SU-DHL-6 (cell line): ENCODE data around the gene ATG2B.

ENCODE experiments used
- H2AFZ ChIP-seq: fragments of 200-600 bp; sonication (generic); 2 replicates; pipeline ENCODE4 v1.6.1; 2014; ENCODE audit warnings: low read depth, mild to moderate bottlenecking, moderate library complexity, mixed read lengths, antibody characterized with exemption, low read length; ENCODE audit not compliant: severe bottlenecking
- H3F3A ChIP-seq: fragments of 200-600 bp; shearing (Covaris generic); 2 replicates; pipeline ENCODE4 v1.6.0; 2016; ENCODE audit warnings: antibody characterized with exemption, mild to moderate bottlenecking; ENCODE audit not compliant: insufficient read depth
- H3K27ac ChIP-seq: fragments of 200-600 bp; sonication (generic); 2 replicates; pipeline ENCODE4 v1.5.1; 2016; ENCODE audit warnings: low read depth, mild to moderate bottlenecking, low read length, moderate library complexity, mixed read lengths
- H3K27me3 ChIP-seq: fragments of 200-600 bp; sonication (generic), shearing (Covaris generic); 2 replicates; pipeline ENCODE4 v1.6.0; 2014; ENCODE audit warnings: mild to moderate bottlenecking, low read length
- H3K36me3 ChIP-seq: fragments of 200-600 bp; sonication (generic); 2 replicates; pipeline ENCODE4 v1.6.1; 2014; ENCODE audit warnings: mild to moderate bottlenecking, low read length, mixed read lengths
- H3K4me2 ChIP-seq: fragments of 300-600, 200-600 bp; shearing (Covaris generic), sonication (generic); 2 replicates; pipeline ENCODE4 v1.6.0; 2014; ENCODE audit warnings: low read length, low read depth, mild to moderate bottlenecking; ENCODE audit not compliant: poor library complexity, severe bottlenecking
- H3K4me3 ChIP-seq: fragments of 200-600 bp; sonication (generic); 2 replicates; pipeline ENCODE4 v1.5.1; 2014; ENCODE audit warnings: antibody characterized with exemption, low read length, mild to moderate bottlenecking, mixed read lengths; ENCODE audit not compliant: insufficient read depth, poor library complexity, severe bottlenecking
- H3K79me2 ChIP-seq: fragments of 200-600 bp; sonication (generic); 2 replicates; pipeline ENCODE4 v1.6.1; 2014; ENCODE audit warnings: mild to moderate bottlenecking, low read length, moderate library complexity; ENCODE audit not compliant: insufficient read depth
- H3K9ac ChIP-seq: fragments of 200-600 bp; sonication (generic); 2 replicates; pipeline ENCODE4 v1.7.0; 2014; ENCODE audit warnings: mild to moderate bottlenecking, low read length
- H3K9me2 ChIP-seq: fragments of 200-600 bp; sonication (generic); replicated peaks from 2 replicates; pipeline ENCODE4 v1.6.1; 2014; ENCODE audit warnings: low read length; ENCODE audit not compliant: insufficient read depth
- H3K9me3 ChIP-seq: fragments of 200-600 bp; sonication (generic); 2 replicates; pipeline ENCODE4 v1.6.1; 2014; ENCODE audit warnings: low read length, mixed read lengths; ENCODE audit not compliant: insufficient read depth
- H4K20me1 ChIP-seq: fragments of 200-600 bp; sonication (generic); 2 replicates; pipeline ENCODE4 v1.6.1; 2014; ENCODE audit warnings: low read depth, mild to moderate bottlenecking, antibody characterized with exemption, low read length, moderate library complexity, mixed read lengths
- EZH2phosphoT487 ChIP-seq: fragments of 200-600 bp; sonication (generic), shearing (Covaris generic); conservative IDR thresholded peaks from 2 replicates; pipeline ENCODE4 v1.6.1; 2018; ENCODE audit warnings: mild to moderate bottlenecking, antibody characterized with exemption, low read length, moderate library complexity, mixed read lengths
- TF ChIP-seq, protein P1 (sequence below): fragments of 200-600 bp; sonication (generic); IDR thresholded peaks from one replicate; pipeline ENCODE4 v1.5.1; 2017; ENCODE audit warnings: antibody characterized with exemption, mild to moderate bottlenecking, low read length, moderate library complexity; ENCODE audit not compliant: insufficient read depth, poor library complexity, severe bottlenecking

ATG2B gene, protein sequence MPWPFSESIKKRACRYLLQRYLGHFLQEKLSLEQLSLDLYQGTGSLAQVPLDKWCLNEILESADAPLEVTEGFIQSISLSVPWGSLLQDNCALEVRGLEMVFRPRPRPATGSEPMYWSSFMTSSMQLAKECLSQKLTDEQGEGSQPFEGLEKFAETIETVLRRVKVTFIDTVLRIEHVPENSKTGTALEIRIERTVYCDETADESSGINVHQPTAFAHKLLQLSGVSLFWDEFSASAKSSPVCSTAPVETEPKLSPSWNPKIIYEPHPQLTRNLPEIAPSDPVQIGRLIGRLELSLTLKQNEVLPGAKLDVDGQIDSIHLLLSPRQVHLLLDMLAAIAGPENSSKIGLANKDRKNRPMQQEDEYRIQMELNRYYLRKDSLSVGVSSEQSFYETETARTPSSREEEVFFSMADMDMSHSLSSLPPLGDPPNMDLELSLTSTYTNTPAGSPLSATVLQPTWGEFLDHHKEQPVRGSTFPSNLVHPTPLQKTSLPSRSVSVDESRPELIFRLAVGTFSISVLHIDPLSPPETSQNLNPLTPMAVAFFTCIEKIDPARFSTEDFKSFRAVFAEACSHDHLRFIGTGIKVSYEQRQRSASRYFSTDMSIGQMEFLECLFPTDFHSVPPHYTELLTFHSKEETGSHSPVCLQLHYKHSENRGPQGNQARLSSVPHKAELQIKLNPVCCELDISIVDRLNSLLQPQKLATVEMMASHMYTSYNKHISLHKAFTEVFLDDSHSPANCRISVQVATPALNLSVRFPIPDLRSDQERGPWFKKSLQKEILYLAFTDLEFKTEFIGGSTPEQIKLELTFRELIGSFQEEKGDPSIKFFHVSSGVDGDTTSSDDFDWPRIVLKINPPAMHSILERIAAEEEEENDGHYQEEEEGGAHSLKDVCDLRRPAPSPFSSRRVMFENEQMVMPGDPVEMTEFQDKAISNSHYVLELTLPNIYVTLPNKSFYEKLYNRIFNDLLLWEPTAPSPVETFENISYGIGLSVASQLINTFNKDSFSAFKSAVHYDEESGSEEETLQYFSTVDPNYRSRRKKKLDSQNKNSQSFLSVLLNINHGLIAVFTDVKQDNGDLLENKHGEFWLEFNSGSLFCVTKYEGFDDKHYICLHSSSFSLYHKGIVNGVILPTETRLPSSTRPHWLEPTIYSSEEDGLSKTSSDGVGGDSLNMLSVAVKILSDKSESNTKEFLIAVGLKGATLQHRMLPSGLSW (N-terminal part only)

DNA sequence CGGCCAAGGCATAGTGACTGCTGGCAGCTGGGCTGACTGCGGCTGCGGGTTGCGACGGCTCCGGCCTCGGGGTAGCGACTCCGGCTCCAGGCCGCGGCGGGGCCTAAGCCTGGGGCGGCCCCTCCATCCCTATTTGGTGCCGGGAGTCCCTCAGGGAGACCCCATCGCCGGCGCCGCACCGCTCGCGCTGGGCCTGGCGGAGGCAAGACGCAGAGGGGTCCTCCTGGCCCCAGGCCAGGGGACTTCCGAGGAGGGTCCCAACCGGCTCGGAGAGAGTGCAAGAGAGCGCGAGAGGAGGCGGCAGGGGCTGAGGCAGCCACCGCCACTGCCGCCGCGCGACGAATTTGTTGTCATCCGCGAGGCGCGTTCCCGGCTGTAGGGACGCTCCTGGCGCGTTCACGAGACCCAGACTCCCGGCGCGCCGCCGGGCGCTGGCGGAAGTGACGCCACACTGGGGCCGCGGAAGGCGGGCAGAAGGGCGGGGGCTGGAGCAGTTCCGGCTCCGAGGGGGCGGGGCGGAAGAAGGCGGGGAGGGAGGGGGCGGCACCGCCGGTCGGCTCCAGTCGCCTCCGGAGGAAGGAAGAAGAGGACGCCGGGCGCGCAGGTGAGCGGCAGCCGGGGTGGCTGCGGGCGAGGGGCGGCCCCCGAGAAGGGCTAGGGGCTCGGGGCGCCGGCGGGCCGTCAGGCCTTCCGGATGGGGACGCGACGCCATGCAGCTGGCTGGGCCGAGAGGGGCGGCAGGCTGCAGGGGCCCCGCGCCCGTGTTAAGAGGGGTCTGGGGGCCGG is at the start of gene ATG2B, which contains the start of gene GSKIP:
Gene ATG2B (minus strand): TSS at position 377 of the 786 bp plus-strand sequence. CDS start 365 bp downstream, at position 12.
Gene GSKIP (plus strand): TSS at position 562 of the 786 bp plus-strand sequence. CDS start 18,722 bp downstream, outside the sequence.
- TF ChIP-seq EZH2phosphoT487 = no peak
- TF ChIP-seq, protein P1, sequence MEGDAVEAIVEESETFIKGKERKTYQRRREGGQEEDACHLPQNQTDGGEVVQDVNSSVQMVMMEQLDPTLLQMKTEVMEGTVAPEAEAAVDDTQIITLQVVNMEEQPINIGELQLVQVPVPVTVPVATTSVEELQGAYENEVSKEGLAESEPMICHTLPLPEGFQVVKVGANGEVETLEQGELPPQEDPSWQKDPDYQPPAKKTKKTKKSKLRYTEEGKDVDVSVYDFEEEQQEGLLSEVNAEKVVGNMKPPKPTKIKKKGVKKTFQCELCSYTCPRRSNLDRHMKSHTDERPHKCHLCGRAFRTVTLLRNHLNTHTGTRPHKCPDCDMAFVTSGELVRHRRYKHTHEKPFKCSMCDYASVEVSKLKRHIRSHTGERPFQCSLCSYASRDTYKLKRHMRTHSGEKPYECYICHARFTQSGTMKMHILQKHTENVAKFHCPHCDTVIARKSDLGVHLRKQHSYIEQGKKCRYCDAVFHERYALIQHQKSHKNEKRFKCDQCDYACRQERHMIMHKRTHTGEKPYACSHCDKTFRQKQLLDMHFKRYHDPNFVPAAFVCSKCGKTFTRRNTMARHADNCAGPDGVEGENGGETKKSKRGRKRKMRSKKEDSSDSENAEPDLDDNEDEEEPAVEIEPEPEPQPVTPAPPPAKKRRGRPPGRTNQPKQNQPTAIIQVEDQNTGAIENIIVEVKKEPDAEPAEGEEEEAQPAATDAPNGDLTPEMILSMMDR = no peak
- no peaks in the 10 kb centered on the region for H3F3A ChIP-seq
- H2AFZ ChIP-seq = peak within 1 kb of the TSS; percentile 88
- H3K27me3 ChIP-seq = no peaks in the 10 kb centered on the region
- no peaks in the 10 kb centered on the region for H3K9me3 ChIP-seq
- peaks cover 58% of the 10 kb centered on the region for H3K79me2 ChIP-seq
- H4K20me1 ChIP-seq = no peaks in the 10 kb centered on the region
- peak within 1 kb of the TSS; percentile 74 for H3K27ac ChIP-seq
- H3K9ac ChIP-seq = peak within 1 kb of the TSS; percentile 78
- no peaks in the 10 kb centered on the region for H3K36me3 ChIP-seq
- H3K4me2 ChIP-seq = peak within 1 kb of the TSS; percentile 88
- H3K9me2 ChIP-seq = no peaks in the 10 kb centered on the region
- H3K4me3 ChIP-seq = peak within 1 kb of the TSS; percentile 70

DNA sequence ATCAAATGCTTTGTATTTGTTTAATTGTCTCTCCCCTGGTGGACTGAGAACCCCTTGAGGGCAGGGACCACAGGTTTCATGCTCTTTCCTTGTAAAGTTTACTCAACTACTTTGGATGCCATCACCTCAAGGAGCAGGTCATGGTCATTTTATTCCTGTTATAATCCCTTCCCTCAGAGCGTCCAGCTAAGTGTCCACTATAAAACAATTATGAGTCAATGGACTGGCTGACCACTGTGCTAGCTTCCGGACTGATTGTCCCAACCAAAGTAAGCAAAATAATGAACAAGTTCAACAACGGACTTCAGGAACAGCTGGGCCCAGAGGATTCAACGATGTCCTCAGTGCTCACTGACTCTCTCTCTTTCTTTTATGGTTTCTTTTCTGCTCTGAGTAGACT is 47.0 kb upstream of the ATG2B start:
- H3K9me2 ChIP-seq = no peaks in the 10 kb centered on the region
- no peaks in the 10 kb centered on the region for H3K79me2 ChIP-seq
- H4K20me1 ChIP-seq = no peaks in the 10 kb centered on the region
- no peak overlapping the region for H3K9ac ChIP-seq
- no peak overlapping the region for H3K27ac ChIP-seq
- no peak overlapping the region for H3K4me3 ChIP-seq
- H3K36me3 ChIP-seq = no peaks in the 10 kb centered on the region
- no peak overlapping the region for H3K4me2 ChIP-seq
- no peaks in the 10 kb centered on the region for H3K27me3 ChIP-seq
- H3K9me3 ChIP-seq = no peaks in the 10 kb centered on the region
- no peak overlapping the region for H2AFZ ChIP-seq
- no peaks in the 10 kb centered on the region for H3F3A ChIP-seq
- no peak for TF ChIP-seq EZH2phosphoT487
- TF ChIP-seq, protein P1 = no peak

DNA sequence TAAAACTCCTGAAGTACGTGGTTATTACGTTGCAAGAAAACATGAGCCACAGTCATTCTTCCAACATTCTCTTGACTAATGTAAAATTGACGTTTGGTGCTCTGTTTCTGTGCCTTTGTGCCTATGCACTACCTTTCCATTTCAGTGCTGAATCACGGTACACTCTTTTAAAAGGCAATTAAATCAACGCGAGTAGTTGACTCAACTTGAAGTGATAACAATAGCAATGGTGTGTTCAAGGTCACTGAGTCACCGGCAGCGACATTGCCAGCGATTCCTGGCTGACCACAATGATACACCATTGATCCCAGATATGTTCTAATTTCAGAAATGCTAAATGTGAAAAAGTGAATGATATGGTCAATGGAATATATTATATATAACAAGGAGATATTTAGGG is 46.6 kb upstream of the ATG2B start:
- H3K27me3 ChIP-seq = no peaks in the 10 kb centered on the region
- H3K79me2 ChIP-seq = no peaks in the 10 kb centered on the region
- TF ChIP-seq, protein P1 = no peak
- TF ChIP-seq EZH2phosphoT487 = no peak
- no peaks in the 10 kb centered on the region for H4K20me1 ChIP-seq
- no peak overlapping the region for H3K4me3 ChIP-seq
- H3K4me2 ChIP-seq = no peak overlapping the region
- H3K36me3 ChIP-seq = no peaks in the 10 kb centered on the region
- no peaks in the 10 kb centered on the region for H3K9me2 ChIP-seq
- no peaks in the 10 kb centered on the region for H3K9me3 ChIP-seq
- H3K27ac ChIP-seq = no peak overlapping the region
- no peak overlapping the region for H3K9ac ChIP-seq
- no peaks in the 10 kb centered on the region for H3F3A ChIP-seq
- H2AFZ ChIP-seq = no peak overlapping the region
